ENCODE results near the gene PPARGC1A.
A peak's percentile ranks its signal among the peaks of the same experiment; 100 is the strongest.

The PPARGC1A gene, protein sequence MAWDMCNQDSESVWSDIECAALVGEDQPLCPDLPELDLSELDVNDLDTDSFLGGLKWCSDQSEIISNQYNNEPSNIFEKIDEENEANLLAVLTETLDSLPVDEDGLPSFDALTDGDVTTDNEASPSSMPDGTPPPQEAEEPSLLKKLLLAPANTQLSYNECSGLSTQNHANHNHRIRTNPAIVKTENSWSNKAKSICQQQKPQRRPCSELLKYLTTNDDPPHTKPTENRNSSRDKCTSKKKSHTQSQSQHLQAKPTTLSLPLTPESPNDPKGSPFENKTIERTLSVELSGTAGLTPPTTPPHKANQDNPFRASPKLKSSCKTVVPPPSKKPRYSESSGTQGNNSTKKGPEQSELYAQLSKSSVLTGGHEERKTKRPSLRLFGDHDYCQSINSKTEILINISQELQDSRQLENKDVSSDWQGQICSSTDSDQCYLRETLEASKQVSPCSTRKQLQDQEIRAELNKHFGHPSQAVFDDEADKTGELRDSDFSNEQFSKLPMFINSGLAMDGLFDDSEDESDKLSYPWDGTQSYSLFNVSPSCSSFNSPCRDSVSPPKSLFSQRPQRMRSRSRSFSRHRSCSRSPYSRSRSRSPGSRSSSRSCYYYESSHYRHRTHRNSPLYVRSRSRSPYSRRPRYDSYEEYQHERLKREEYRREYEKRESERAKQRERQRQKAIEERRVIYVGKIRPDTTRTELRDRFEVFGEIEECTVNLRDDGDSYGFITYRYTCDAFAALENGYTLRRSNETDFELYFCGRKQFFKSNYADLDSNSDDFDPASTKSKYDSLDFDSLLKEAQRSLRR

DNA sequence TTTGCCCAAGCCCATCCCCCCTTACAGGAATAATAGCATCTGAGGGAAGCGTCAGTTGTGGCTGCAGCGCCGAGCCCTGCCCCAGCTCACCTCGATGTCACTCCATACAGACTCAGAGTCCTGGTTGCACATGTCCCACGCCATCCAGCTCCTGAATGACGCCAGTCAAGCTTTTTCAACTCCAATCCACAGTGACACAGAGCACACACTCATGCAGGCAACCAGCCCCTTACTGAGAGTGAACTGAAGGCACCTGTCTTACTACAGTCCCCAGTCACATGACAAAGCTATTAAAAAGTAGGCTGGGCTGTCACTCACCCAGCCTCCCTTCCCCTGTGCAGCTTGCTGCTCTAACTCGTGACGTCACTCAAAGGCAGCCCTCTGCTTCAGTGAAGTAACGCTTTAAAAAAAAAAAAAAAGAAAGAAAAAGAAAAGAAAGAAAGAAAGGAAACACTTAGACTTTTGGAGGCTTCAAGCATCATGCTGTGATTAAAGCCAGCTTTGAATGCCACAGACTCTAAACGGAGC is at the start of gene PPARGC1A:
TSS of gene PPARGC1A (minus strand) at position 234 of the 528 bp plus-strand sequence. CDS start at position 144, 90 bp downstream.
- Histone ChIP-seq H3K36me3 (ENCODE audit: control insufficient read depth, insufficient read depth, low read length) (no peaks in the 10 kb centered on the region), H3K4me1 (ENCODE audit: control insufficient read depth, insufficient read depth, low read length) (peaks cover 8% of the 10 kb centered on the region), H3K9me3 (ENCODE audit: control insufficient read depth, low read length) (no peaks in the 10 kb centered on the region), H3K9ac (ENCODE audit: low read length) (peak within 1 kb of the TSS; percentile 51), H3K4me3 (ENCODE audit: low read length) (peak within 1 kb of the TSS; percentile 21), H3K27me3 (ENCODE audit: control insufficient read depth, insufficient read depth, low read length) (no peaks in the 10 kb centered on the region)

DNA sequence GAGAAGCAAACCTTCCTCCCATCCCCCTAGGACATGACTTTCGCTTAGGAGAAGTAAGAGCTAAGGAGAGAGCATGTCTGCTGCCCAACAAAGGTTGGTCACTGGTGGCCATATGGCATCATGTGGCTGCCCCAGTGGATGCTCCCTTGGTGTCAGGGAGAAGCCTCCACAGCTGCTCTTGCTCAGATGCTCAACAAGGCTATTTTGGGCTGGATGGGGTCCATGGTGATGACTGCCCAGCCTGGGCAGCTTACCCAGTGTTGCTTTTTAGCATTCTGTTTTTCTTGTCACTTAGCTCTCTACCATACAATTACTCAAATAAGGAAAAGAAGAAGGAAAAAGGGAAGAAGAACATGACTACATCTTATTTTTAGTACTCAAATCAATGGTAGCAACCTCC is 48.9 kb upstream of the PPARGC1A start:
- H3K27me3 ChIP-seq (ENCODE audit: control insufficient read depth, insufficient read depth, low read length): no peaks in the 10 kb centered on the region
- peaks cover 1% of the 10 kb centered on the region for H3K4me1 ChIP-seq (ENCODE audit: control insufficient read depth, insufficient read depth, low read length)
- H3K9me3 ChIP-seq (ENCODE audit: control insufficient read depth, low read length): no peaks in the 10 kb centered on the region
- no peak overlapping the region for H3K9ac ChIP-seq (ENCODE audit: low read length)
- H3K36me3 ChIP-seq (ENCODE audit: control insufficient read depth, insufficient read depth, low read length): no peaks in the 10 kb centered on the region
- H3K4me3 ChIP-seq (ENCODE audit: low read length): no peak overlapping the region

DNA sequence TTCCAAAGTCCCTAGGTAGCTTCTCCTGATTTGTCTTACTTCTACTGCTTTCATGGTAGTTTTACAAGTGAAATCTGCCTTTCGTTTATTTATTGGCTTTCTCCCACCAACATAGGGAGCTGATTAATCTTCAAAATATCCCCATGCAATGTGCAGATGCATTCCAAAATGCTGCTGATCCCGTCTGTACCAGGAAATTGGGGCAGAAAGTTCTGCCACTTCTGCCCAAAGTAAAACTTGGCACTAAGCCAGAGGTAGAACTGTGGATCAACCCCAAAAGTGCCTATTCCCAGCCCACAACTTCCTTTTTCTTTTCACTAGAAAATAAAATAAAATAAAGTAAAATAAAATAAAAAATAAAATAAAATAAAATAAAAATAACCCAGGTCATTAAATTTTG is 47.3 kb upstream of the PPARGC1A start:
- Histone ChIP-seq H3K4me1 (ENCODE audit: control insufficient read depth, insufficient read depth, low read length) (peaks cover 14% of the 10 kb centered on the region), H3K9me3 (ENCODE audit: control insufficient read depth, low read length) (no peaks in the 10 kb centered on the region)

DNA sequence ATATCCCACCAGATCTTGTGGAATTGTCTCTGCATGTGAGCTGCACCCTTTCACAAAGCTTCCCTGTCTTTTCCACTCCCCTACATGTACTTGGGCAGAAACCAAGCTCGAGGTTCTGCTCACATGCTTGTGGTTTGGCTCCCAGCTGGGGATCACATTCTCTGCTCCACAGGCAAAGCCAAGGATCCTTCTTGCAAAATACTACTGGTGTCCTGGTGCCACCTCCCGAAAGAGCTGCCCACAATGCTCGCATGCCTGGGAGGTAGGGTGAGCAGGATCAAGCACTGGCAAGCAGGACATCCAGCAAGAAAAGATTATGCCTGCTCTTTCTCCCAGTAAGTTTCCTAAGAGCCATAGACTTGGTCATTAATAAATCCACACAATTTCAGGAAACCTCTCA is 45.1 kb upstream of the PPARGC1A start:
- no peak overlapping the region for H3K9ac ChIP-seq (ENCODE audit: low read length)
- H3K4me3 ChIP-seq (ENCODE audit: low read length): no peak overlapping the region
- H3K27me3 ChIP-seq (ENCODE audit: control insufficient read depth, insufficient read depth, low read length): no peaks in the 10 kb centered on the region
- no peaks in the 10 kb centered on the region for H3K36me3 ChIP-seq (ENCODE audit: control insufficient read depth, insufficient read depth, low read length)
- peaks cover 32% of the 10 kb centered on the region for H3K4me1 ChIP-seq (ENCODE audit: control insufficient read depth, insufficient read depth, low read length)
- no peaks in the 10 kb centered on the region for H3K9me3 ChIP-seq (ENCODE audit: control insufficient read depth, low read length)

More for the DNA sequence above, 47.3 kb upstream of the PPARGC1A start:
- Histone ChIP-seq H3K36me3 (ENCODE audit: control insufficient read depth, insufficient read depth, low read length) (no peaks in the 10 kb centered on the region), H3K27me3 (ENCODE audit: control insufficient read depth, insufficient read depth, low read length) (no peaks in the 10 kb centered on the region), H3K9ac (ENCODE audit: low read length) (no peak overlapping the region), H3K4me3 (ENCODE audit: low read length) (no peak overlapping the region)

DNA sequence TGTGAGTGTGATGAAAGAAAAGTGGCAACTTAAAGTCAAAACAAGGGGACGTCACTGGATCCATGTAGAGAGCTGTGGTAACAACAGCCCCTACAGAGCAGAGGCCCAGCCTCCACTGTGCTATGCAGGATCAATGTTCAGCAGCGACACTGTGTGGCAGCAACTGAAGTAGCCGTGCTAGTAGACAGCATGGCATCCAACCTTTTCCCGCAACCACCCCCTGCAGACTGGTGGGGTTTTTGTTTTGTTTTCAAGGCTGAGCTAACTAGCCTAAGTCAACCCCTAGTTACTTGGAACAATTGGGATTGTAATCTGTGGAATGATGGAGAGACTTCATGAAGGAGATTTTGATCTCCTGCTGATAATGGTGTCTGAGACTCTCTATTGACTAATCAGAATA is 44.4 kb upstream of the PPARGC1A start:
- peaks cover 32% of the 10 kb centered on the region for H3K4me1 ChIP-seq (ENCODE audit: control insufficient read depth, insufficient read depth, low read length)
- H3K4me3 ChIP-seq (ENCODE audit: low read length): no peak overlapping the region
- H3K9me3 ChIP-seq (ENCODE audit: control insufficient read depth, low read length): no peaks in the 10 kb centered on the region
- no peaks in the 10 kb centered on the region for H3K36me3 ChIP-seq (ENCODE audit: control insufficient read depth, insufficient read depth, low read length)
- no peaks in the 10 kb centered on the region for H3K27me3 ChIP-seq (ENCODE audit: control insufficient read depth, insufficient read depth, low read length)
- no peak overlapping the region for H3K9ac ChIP-seq (ENCODE audit: low read length)

DNA sequence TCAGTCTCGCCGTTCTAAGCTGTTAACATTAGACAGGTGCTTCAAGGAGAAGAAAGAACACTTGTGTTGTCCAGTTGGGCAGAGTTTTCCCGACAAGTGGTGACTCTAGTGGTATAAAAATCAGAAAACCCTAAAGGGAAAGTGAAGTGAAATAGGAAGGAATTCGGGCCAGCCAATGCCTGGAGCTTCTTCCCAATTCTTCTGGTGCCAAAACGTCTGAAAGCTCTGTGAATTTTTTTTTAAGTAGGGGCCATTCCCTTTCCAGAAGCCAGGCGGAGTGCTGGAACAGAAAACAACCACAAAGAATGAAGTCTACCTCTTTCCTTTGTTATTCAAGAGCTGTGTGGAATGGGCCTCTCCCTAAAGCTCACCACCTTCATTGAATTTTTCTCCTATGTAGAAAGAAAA is 43.1 kb upstream of the PPARGC1A start:
- no peaks in the 10 kb centered on the region for H3K9me3 ChIP-seq (ENCODE audit: control insufficient read depth, low read length)
- H3K4me1 ChIP-seq (ENCODE audit: control insufficient read depth, insufficient read depth, low read length): peaks cover 32% of the 10 kb centered on the region
- H3K27me3 ChIP-seq (ENCODE audit: control insufficient read depth, insufficient read depth, low read length): no peaks in the 10 kb centered on the region
- H3K9ac ChIP-seq (ENCODE audit: low read length): no peak overlapping the region
- H3K4me3 ChIP-seq (ENCODE audit: low read length): no peak overlapping the region
- no peaks in the 10 kb centered on the region for H3K36me3 ChIP-seq (ENCODE audit: control insufficient read depth, insufficient read depth, low read length)

DNA sequence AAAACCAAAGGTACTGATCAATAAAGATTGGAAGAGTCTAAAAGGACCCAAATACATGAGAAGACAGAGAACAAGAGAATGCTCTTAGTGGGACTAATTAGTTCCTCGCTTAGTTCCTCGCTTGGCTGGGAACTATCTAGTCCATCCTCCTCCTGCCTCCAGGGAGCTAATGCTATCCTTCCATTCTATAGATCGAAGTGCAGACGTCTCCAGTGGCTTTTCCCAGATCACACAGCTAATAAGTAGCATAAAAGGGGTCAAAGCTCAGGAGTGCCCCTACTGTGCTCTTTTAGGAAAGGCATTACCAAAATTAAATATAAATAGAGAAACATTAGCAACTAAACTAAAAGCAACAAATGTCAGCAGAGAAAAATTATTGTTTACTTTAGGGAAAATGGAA is 42.3 kb upstream of the PPARGC1A start:
- H3K4me3 ChIP-seq (ENCODE audit: low read length): no peak overlapping the region
- no peak overlapping the region for H3K9ac ChIP-seq (ENCODE audit: low read length)
- H3K9me3 ChIP-seq (ENCODE audit: control insufficient read depth, low read length): no peaks in the 10 kb centered on the region
- peaks cover 32% of the 10 kb centered on the region for H3K4me1 ChIP-seq (ENCODE audit: control insufficient read depth, insufficient read depth, low read length)
- H3K36me3 ChIP-seq (ENCODE audit: control insufficient read depth, insufficient read depth, low read length): no peaks in the 10 kb centered on the region
- H3K27me3 ChIP-seq (ENCODE audit: control insufficient read depth, insufficient read depth, low read length): no peaks in the 10 kb centered on the region

DNA sequence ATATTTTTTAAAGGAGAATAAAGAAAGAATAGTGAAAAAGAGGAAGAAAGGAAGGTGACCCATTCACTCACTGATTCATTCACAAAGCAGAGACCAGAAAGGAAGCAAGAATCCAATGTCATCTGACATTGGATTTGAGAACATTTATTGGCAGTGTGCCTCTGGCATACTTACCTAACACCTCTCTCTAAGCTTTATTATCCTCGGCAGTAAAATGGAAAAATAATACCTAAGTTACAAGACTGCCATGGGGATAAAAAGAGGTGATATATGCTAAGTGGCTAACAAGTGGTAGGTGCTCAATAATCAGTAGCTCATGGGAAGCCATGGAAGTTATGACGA is 41.6 kb upstream of the PPARGC1A start:
- Histone ChIP-seq H3K9ac (ENCODE audit: low read length) (no peak overlapping the region), H3K27me3 (ENCODE audit: control insufficient read depth, insufficient read depth, low read length) (no peaks in the 10 kb centered on the region), H3K4me3 (ENCODE audit: low read length) (no peak overlapping the region), H3K36me3 (ENCODE audit: control insufficient read depth, insufficient read depth, low read length) (no peaks in the 10 kb centered on the region), H3K9me3 (ENCODE audit: control insufficient read depth, low read length) (no peaks in the 10 kb centered on the region), H3K4me1 (ENCODE audit: control insufficient read depth, insufficient read depth, low read length) (peaks cover 32% of the 10 kb centered on the region)

DNA sequence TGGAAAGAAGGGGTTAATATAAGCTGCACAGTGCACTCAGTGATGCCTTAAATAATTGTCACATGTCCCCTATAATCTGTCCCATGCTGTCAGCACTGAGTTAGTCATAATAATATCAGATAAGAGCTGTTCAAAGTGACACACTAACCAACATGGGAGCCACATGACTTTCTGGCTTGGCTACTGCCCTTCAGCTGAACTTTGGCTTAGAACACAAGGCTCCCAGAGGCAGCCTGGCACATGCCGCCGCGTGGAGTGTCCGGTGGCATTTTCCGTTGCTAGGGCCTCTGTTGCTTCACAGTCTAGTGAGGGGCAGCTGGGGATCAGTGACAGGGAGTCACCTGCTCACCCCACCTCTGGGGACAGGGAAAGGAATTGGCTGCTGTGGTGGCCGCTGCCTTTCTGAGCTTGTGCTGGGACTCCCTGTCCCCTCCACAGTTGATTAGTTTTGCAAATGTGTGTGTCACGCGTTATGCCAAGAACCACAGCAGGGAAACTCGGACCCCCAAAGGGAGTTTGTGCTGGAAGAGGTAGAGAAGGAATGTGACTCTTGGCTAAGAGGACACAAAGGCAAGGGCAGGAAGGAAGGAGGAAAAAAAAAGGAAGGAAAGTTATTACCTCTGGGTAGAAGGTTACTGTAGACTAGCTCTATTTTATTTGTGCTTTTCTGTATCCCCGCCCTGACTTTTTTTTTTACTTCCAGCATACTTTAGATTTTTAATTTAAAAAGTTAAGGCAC is 41.1 kb upstream of the PPARGC1A start:
- H3K9me3 ChIP-seq (ENCODE audit: control insufficient read depth, low read length): no peaks in the 10 kb centered on the region
- no peaks in the 10 kb centered on the region for H3K36me3 ChIP-seq (ENCODE audit: control insufficient read depth, insufficient read depth, low read length)
- no peak overlapping the region for H3K4me3 ChIP-seq (ENCODE audit: low read length)
- no peak overlapping the region for H3K9ac ChIP-seq (ENCODE audit: low read length)
- no peaks in the 10 kb centered on the region for H3K27me3 ChIP-seq (ENCODE audit: control insufficient read depth, insufficient read depth, low read length)
- peaks cover 32% of the 10 kb centered on the region for H3K4me1 ChIP-seq (ENCODE audit: control insufficient read depth, insufficient read depth, low read length)

DNA sequence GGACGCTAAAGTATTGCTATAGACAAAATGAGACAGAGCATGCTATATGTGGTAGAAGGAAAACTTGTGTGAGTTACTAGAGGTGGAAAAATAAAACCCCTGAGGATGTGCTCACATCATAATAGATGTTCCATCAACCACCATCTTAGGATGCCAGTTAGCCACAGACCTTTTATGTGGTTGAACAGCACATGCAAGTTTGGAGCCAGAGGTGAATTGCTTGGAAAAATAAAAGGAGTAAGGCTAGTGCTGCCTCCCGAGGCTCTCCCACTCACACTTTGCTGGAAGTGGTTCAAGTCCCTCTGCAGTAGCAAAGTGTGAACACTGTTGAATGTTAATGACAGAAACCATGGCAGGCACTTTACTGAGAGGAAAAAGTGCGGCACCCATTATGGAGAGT is 39.4 kb upstream of the PPARGC1A start:
- Histone ChIP-seq H3K9me3 (ENCODE audit: control insufficient read depth, low read length) (no peaks in the 10 kb centered on the region), H3K4me3 (ENCODE audit: low read length) (no peak overlapping the region), H3K27me3 (ENCODE audit: control insufficient read depth, insufficient read depth, low read length) (no peaks in the 10 kb centered on the region), H3K4me1 (ENCODE audit: control insufficient read depth, insufficient read depth, low read length) (peaks cover 32% of the 10 kb centered on the region), H3K9ac (ENCODE audit: low read length) (no peak overlapping the region), H3K36me3 (ENCODE audit: control insufficient read depth, insufficient read depth, low read length) (no peaks in the 10 kb centered on the region)

DNA sequence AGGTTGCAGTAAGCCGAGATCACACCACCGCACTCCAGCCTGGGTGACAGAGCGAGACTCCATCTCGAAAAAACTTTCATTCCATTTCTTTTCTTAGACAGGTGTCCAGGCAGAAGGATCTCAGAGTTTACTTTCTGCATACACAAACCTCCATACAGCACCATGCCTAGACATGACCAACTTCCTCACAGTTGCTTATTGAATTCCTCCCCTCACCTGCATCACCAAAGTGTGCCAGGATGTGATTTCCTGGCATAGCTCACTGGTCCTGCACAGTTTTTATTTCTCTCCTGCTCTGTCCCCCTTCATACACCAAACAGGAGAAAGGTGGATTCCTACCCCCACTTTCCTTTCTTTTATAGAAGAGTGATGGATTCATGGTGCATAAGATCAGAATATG is 34.7 kb upstream of the PPARGC1A start:
- no peaks in the 10 kb centered on the region for H3K36me3 ChIP-seq (ENCODE audit: control insufficient read depth, insufficient read depth, low read length)
- H3K4me1 ChIP-seq (ENCODE audit: control insufficient read depth, insufficient read depth, low read length): no peaks in the 10 kb centered on the region
- no peaks in the 10 kb centered on the region for H3K9me3 ChIP-seq (ENCODE audit: control insufficient read depth, low read length)
- no peak overlapping the region for H3K9ac ChIP-seq (ENCODE audit: low read length)
- no peaks in the 10 kb centered on the region for H3K27me3 ChIP-seq (ENCODE audit: control insufficient read depth, insufficient read depth, low read length)
- H3K4me3 ChIP-seq (ENCODE audit: low read length): no peak overlapping the region

DNA sequence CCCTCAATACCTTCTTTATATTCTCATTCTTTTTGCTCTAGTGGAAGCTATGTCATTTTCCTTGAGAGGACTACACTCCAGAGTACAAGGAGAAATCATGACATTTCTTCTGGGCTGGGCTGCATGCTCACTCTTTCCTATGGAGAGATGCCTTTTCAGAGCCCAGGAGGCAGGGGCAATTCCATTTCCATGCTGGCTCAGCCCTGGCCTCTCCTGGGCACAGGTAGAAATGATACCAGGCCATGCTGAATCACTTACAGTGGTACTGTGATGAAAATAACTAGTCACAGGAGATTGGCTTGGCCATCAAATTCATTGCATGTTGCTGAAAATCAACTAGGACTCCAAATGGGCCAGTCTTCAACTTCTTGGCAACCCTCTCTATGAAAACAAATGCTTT is 34.0 kb upstream of the PPARGC1A start:
- H3K4me3 ChIP-seq (ENCODE audit: low read length): no peak overlapping the region
- H3K9me3 ChIP-seq (ENCODE audit: control insufficient read depth, low read length): no peaks in the 10 kb centered on the region
- H3K36me3 ChIP-seq (ENCODE audit: control insufficient read depth, insufficient read depth, low read length): no peaks in the 10 kb centered on the region
- no peaks in the 10 kb centered on the region for H3K4me1 ChIP-seq (ENCODE audit: control insufficient read depth, insufficient read depth, low read length)
- no peak overlapping the region for H3K9ac ChIP-seq (ENCODE audit: low read length)
- no peaks in the 10 kb centered on the region for H3K27me3 ChIP-seq (ENCODE audit: control insufficient read depth, insufficient read depth, low read length)

All from mucosa of stomach (tissue), 1 donor.